ENCODE data around the gene CFAP52.
"Not testable (repeated sequence)": the region's sequence is repeated elsewhere in the genome, so short reads cannot be mapped to it uniquely, and the experiment has no call there.

- TF ChIP-seq CTCF (conservative IDR thresholded peaks at IDR 0.05); EZH2 (IDR thresholded peaks at IDR 0.05; ENCODE audit: low read depth): not testable (repeated sequence)
Observed at GRCh38 chr17:9663511-9663910, 87.1 kb downstream of the CFAP52 start.
